B cell (primary cell): ENCODE results near the gene ATP1A4.

Experiments used
- EZH2 ChIP-seq: IDR thresholded peaks from 2 replicates; pipeline ENCODE4 v1.6.1; 2012; ENCODE audit warnings: borderline replicate concordance, low read depth, mild to moderate bottlenecking, moderate library complexity, low read length; ENCODE audit not compliant: insufficient read depth, poor library complexity, severe bottlenecking
- TF ChIP-seq, protein P1 (sequence below): fragments of 200-600 bp; IDR thresholded peaks from one replicate; pipeline ENCODE4 v1.8.0; 2022; ENCODE audit warnings: antibody characterized with exemption, mild to moderate bottlenecking

GRCh38 chr1:160148121-160148520 is 3.3 kb upstream of the ATP1A4 start:
- TF ChIP-seq, protein P1, sequence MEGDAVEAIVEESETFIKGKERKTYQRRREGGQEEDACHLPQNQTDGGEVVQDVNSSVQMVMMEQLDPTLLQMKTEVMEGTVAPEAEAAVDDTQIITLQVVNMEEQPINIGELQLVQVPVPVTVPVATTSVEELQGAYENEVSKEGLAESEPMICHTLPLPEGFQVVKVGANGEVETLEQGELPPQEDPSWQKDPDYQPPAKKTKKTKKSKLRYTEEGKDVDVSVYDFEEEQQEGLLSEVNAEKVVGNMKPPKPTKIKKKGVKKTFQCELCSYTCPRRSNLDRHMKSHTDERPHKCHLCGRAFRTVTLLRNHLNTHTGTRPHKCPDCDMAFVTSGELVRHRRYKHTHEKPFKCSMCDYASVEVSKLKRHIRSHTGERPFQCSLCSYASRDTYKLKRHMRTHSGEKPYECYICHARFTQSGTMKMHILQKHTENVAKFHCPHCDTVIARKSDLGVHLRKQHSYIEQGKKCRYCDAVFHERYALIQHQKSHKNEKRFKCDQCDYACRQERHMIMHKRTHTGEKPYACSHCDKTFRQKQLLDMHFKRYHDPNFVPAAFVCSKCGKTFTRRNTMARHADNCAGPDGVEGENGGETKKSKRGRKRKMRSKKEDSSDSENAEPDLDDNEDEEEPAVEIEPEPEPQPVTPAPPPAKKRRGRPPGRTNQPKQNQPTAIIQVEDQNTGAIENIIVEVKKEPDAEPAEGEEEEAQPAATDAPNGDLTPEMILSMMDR, result no peak
- TF ChIP-seq EZH2, result no peak
